GM21576 (cell line): Measurements from ENCODE around the gene SYT5.

ENCODE experiments used
- ATAC-seq: cut with Tn5 transposase; IDR thresholded peaks from one replicate; pipeline ENCODE4 v1.9.1; 2021; ENCODE audit warnings: mild to moderate bottlenecking, moderate library complexity; ENCODE audit not compliant: unreplicated experiment

The SYT5 gene

GRCh38 chr19:55149078-55150003 lies 30.7 kb downstream of the SYT5 start, which contains the start of gene TNNT1:
TSS of gene TNNT1 (minus strand) at chr19:55149206. CDS start at chr19:55147157, 2,049 bp downstream.
- ATAC-seq = no peak

DNA sequence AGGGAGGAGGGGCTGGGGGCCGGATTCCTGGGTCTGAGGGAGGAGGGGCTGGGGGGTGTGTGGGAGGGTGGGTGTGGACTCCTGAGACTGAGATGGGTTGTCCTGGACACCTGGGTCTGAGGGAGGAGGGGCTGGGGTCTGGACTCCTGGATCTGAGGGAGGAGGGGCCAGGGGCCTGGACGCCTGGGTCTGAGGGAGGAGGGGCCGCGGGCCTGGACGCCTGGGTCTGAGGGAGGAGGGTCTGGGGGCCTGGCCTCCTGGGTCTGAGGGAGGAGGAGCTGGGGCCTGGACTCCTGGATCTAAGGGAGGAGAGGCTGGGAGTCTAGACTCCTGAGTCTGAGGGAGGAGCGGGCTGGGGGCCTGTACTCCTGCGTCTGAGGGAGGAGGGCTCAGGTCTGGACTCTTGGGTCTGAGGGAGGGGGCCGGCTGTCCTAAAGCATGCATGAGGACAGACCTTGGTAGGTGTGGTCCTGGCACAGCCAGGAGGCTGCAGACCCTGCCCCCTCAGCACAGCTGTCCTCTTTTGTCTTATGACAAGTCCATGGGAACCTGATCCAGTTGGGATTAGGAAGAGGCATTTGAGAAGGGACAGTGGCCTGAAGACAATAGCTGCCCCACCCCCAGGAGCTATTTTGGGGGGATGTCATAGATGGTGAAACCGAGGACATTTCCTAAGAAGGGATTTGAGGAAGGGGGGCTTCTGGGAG lies 32.4 kb downstream of the SYT5 start:
- no peak for ATAC-seq

GRCh38 chr19:55146705-55147273 lies 33.3 kb downstream of the SYT5 start:
- ATAC-seq = no peak

- no peak for ATAC-seq
Observed at GRCh38 chr19:55146078-55146704, 33.9 kb downstream of the SYT5 start.

GRCh38 chr19:55145232-55145631 lies 34.9 kb downstream of the SYT5 start:
- ATAC-seq = no peak

DNA sequence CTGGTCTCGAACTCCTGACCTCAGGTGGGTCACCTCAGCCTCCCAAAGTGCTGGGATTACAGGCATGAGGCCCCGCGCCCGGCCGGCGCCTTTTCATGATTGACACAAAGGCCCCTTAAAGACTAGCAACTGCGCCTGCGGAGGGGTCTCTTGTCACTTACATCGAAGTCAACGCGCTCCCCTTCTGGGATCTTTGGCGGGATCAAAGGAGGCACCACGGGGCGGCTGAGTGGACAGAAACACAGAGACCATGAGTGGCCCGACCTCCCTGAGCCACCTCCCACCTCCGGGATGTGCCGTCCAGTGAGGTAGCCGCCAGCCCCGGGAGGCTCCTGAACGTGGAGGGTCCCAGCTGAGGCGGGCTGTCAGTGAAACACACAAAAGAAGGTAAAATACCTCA lies 38.4 kb downstream of the SYT5 start:
- no peak for ATAC-seq

GRCh38 chr19:55137915-55138314 lies 42.2 kb downstream of the SYT5 start:
- no peak for ATAC-seq

DNA sequence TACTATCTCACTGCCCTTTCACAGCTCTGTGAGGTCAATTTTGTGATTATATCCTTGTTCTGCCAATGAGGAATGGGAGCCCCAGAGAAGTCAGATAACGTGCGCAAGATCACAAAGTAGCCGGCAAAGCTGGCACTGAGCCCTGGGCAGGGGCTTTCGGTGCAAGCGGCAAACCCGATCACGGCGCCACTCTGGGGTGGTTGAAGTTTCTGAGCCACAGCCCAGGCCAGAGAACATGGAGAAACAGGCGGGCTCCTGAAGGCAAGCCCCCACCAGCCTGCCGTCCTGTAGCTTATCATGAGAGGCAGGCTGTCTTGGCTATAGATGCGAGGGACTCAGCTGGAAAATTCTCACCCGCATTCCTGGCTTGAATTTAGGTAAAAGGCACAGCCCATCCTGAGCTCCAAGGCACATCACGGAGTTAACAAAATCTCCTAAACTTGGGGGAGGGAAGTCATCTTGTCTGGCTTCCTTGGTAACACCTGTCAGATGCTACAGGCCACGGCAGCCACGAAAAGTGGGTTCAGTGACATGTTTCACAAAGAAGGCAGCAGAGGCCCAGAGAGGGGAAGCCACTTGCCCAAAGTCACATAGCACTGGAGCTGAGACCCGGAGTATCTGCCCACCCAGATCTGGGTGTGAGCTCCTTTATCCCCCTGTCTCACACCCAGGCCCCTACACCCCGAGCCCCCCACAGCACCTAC lies 43.5 kb downstream of the SYT5 start:
- no peak for ATAC-seq

DNA sequence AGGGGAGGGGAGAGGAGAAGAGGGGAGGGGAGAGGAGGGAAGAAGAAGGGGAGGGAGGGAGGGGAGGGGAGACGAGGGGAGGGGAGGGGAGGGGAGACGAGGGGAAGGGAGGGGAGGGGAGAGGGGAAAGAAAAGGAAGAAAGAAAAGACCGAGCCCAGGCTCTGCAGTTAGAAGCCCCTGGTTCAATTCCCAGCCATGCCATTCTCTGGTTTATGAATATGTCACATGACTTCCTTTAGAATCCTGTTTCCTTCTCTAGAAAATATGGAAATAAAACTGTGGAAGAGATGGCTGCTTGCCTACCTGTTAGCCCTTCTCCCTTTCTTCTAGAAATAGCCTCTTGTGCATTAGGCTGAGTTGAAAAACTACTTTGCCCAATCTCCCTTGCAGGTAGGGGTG lies 45.4 kb downstream of the SYT5 start:
- no peak for ATAC-seq

DNA sequence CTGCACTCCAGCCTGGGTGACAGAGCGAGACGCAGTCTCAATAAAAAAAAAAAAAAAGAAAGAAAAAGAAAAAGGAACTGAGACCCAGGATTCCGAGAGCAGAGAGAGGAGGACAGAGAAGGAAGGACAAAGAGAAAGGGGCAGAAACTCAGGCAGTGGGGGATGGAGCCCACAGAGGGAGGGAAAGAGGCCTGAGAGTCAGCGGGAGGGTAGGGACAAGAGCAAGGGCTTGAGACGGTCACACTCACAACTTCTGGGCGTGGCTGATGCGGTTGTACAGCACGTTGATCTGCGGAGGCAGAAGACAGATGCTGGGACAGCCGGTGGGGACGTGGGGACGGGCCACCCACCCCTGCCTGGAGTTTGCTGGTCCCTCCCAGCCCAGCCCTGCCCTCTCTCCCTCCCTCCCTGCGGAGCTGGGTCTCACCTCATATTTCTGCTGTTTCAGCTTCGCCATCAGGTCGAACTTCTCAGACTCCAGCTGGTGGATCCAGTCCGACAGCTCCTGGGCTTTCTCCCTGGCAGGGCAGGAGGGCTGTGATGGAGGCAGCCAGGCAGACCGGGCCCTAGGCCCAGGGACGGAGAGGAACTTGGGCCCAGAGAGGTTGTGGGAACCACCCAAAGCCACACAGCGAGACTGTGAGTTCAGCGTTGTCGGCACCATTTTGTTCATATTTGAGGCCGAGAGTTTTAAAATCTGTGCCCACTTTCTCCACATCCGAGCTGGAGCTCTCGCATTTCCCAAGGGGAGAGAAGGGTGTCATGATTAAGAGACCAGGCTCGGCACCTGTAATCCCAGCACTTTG lies 46.2 kb downstream of the SYT5 start:
- no peak for ATAC-seq

DNA sequence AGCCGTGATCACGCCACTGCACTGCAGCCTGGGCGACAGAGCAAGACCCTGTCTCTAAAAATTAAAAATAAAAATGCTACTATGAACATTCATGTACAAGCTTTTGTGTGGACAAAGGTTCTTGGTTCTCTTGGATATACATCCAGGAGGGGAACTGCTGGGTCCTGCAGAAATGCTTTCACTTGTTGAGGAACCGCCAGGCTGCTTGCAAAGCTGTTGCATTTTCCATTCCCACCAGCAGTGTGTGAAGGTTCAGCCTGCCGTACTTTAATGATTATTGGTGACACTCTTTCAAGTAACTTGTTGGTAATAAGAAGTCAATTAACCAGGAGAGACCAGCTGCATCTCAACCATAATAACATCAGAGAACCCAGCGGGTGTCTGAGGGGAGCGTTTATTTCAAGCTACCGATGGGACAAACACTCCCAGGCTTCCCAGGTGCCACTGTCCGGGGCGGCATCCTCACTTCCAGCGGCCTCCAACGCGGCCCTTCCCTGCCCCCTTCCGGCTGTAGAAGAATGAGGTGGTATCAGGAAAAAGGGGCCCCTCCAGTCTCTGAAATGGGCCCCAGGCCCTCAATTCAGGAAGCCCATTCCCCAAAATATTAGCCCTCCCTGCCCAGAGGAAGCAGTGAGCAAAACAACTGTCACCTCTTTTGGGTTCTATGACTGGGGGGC lies 47.5 kb downstream of the SYT5 start:
- ATAC-seq = no peak

GRCh38 chr19:55131421-55131820 lies 48.7 kb downstream of the SYT5 start:
- no peak for ATAC-seq
